GM12873 (cell line): ENCODE results near the gene KCTD13.

Experiments used
- CTCF ChIP-seq: IDR thresholded peaks from 2 replicates; pipeline ENCODE4 v1.5.1; 2012; ENCODE audit warnings: low read depth, mild to moderate bottlenecking, moderate library complexity, low read length, control low read depth; ENCODE audit not compliant: insufficient read depth; ENCODE audit errors: missing control alignments

Gene KCTD13

DNA sequence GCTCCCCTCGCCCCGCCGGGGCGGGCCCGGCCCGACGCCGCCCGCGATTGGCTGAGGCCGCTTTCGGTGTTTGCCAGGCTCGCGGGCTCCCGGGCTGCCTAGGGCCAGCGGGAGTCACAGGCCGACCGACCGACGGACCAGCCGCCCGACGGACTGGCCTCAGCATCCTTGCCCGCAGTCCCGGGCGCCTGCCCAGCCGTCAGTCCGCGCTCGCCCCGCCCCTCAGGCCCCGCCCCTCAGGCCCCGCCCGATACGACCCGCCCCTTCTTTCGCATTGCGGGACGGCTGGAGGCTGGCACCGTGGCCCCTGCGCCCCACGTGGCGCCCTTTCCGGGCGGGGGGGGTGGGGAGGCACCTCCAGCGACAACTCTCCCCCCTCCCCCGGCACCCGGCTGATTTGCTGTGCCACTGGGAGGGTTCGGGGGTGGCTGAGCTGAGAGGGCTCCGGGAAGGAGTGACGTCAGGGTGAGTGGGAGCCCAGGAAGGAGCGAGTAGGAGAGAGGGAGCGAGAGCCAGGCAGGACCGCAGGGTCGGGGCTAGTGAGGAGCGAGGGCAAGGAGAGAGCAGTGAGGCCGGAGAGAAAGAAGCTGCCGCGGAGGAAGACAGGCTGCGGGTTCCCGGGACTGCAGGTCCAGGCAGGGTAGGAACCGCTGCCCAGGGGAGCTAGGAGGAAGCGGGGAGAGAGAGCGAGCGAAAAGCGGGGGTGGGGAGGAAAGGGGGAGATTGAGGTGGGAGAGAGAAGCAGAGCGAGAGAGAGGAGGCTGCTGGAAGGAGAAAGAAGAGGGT, 25.7 kb downstream of the KCTD13 start, which contains the start of gene ASPHD1:
TSS of gene ASPHD1 (plus strand) at position 387 of the 786 bp plus-strand sequence. CDS start 484 bp downstream, outside the sequence.
- TF ChIP-seq CTCF = no peak

- no peak for TF ChIP-seq CTCF
Measured at GRCh38 chr16:29899516-29900101, 26.4 kb downstream of the KCTD13 start, which contains the start of gene SEZ6L2. SEZ6L2 (minus strand) TSS chr16:29899550; CDS start chr16:29899019, 531 bp downstream.

DNA sequence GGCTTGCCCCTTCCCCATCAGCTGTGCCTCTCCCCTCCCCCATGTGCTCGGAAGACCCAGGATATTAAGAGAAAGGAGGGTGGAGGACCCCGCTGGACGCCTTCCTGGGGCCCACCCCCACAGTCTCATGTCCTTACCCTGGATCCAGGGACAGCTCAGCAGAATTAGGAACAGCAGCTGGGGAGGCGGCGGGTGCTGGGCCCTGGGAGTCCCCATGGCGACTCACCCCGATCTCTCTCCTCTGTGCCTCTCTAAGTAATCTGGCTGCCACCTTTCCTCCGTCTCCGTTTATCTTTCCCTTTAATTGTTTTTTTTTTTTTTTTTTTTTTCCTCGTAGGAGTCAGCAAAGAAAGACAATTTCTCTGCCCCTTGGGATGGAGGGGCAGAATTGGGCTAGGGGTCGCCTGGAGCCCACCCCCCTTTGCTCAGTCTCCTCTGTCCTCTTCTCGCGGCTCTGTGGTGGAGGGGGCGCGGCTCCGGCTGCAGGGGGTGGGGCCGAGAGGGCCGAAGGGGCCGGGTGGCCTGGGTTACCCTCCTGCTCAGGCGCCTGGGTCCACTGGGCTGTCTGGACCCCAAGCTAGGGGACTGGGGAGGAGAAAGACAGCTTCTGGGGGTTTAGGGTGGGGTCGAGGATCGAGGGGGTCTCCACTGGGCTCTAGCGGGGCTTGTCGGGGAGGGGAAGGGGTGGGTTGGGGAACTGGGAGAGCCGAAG, 27.1 kb downstream of the KCTD13 start:
- no peak for TF ChIP-seq CTCF

GRCh38 chr16:29898135-29898803, 27.8 kb downstream of the KCTD13 start:
- no peak for TF ChIP-seq CTCF

DNA sequence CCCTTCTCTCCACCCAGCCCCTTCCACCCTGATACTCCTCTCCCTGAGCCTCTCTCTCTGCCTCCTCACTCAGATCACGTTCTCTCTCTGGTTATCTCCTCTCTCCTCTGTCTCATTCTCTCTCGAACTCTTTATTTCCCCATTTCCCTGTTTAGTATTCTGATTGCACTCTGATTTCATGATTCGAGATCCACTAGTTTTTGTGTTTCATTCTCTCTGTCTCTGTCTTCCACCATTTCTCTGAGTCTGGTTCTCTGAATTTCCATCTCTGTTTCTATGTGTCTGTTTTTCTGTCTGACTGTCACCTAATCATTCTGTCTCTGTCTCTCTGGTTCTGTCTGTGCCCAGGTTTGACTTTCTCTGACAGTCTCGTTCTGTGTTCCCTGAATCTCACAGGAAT, 28.7 kb downstream of the KCTD13 start:
- TF ChIP-seq CTCF = no peak

DNA sequence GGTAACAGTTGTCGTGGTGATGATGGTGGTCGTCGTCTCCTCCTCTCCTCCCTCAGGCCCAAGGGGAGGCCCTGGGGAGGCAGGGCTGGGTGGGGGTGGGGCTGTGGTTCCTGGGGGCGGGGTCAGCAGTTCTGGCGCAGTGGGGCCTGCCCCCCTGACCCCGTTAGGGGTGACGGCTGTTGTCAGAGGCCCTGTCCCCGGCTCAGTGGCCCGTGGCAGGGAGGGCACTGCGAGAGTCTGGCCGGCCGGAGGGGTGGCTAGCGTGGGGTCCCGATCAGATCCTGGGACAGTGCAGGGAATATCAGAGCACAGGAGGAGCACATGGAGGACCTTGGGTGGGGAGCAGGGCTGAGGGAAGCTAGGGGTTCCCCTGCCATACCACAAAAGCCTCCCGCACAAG, 29.2 kb downstream of the KCTD13 start:
- TF ChIP-seq CTCF = no peak
